ENCODE results near the gene REC114. TPM values are rescaled to one million over a fixed set of nuclear protein-coding genes. Genes with fewer than 3 reads are reported as not detected.

Gene REC114
- not detected in 2 replicates for total RNA-seq

DNA sequence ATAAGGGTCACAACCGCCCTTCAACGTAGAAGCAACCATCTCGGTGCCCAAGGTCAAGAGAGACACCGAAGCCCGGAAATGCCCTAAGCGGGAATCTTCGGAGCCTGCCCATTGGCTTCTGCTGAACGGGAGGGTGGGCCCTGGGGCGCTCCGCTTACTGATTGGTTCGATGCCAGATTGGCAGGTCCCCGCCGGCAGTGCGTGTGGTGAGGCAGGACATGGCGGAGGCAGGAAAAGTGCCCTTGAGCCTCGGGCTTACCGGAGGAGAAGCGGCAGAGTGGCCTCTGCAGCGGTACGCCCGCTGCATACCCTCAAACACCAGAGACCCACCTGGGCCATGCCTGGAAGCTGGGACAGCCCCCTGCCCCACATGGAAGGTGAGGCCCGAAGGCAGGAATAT is at the start of gene REC114:
TSS of gene REC114 (plus strand) at position 197 of the 400 bp plus-strand sequence. CDS start at position 219, 22 bp downstream.

Other genes with a start within 250 kb of the REC114 start
- not detected in 2 replicates for gene HCN4, start 74.2 kb upstream of the REC114 start, total RNA-seq
- gene NPTN, start 190.2 kb downstream of the REC114 start, total RNA-seq, result 59.8 and 147 TPM in 2 replicates
- 16.4 and 71.6 TPM in 2 replicates for gene CD276, start 241.2 kb downstream of the REC114 start, total RNA-seq